Kidney (tissue), 14 donors: ENCODE measurements around the gene UBTF. TPM values are rescaled to one million over a fixed set of nuclear protein-coding genes. Genes with fewer than 3 reads are reported as not detected.

Experiments used
- DNase-seq, 5 donors: peaks; one replicate each; pipeline ENCODE4 v3.0.0-alpha.2; 2013 to 2020
- FAIRE-seq: peaks from 2 replicates; lab custom pipeline; 2012; peaks lifted over from hg19 to GRCh38; lab: Jason Lieb, UNC
- H3K27ac ChIP-seq, 2 donors: one replicate each; pipeline ENCODE4 v1.7.0; 2013; ENCODE audit warnings: low read depth in 2 of 2, low read length in 2 of 2, inconsistent platforms in 1 of 2
- H3K27me3 ChIP-seq: one replicate; pipeline ENCODE4 v1.7.1; 2013; ENCODE audit warnings: low read length, inconsistent platforms; ENCODE audit not compliant: control insufficient read depth, insufficient read depth
- H3K36me3 ChIP-seq, 3 donors: one replicate each; pipeline versions ENCODE4 v1.7.0 to v1.7.1; 2013; ENCODE audit warnings: low read length in 3 of 3, control low read depth in 1 of 3, inconsistent platforms in 1 of 3; ENCODE audit not compliant: insufficient read depth in 3 of 3, control insufficient read depth in 2 of 3
- H3K4me1 ChIP-seq, 3 donors: one replicate each; pipeline versions ENCODE4 v1.7.0 to v1.7.1; 2013; ENCODE audit warnings: low read length in 3 of 3, inconsistent platforms in 1 of 3, low read depth in 1 of 3; ENCODE audit not compliant: control insufficient read depth in 2 of 3, insufficient read depth in 2 of 3
- H3K4me3 ChIP-seq, 3 donors: one replicate each; pipeline versions ENCODE4 v1.7.0 to v1.8.1; 2013; ENCODE audit warnings: low read length in 3 of 3, control low read depth in 1 of 3, inconsistent platforms in 1 of 3
- H3K9ac ChIP-seq, 3 donors: one replicate each; pipeline versions ENCODE4 v1.7.0 to v1.7.1; 2013; ENCODE audit warnings: low read length in 3 of 3, control low read depth in 1 of 3, inconsistent platforms in 1 of 3
- H3K9me3 ChIP-seq, 3 donors: one replicate each; pipeline versions ENCODE4 v1.7.0 to v1.7.1; 2013; ENCODE audit warnings: low read length in 3 of 3, control low read depth in 1 of 3, inconsistent platforms in 1 of 3; ENCODE audit not compliant: control insufficient read depth in 2 of 3, insufficient read depth in 1 of 3
- CTCF ChIP-seq: IDR thresholded peaks from 3 replicates; pipeline ENCODE4 v1.5.1; 2012; ENCODE audit warnings: mild to moderate bottlenecking, moderate library complexity, borderline replicate concordance; ENCODE audit not compliant: insufficient read depth; ENCODE audit errors: extremely low read depth
- intact Hi-C: fragments of 100-400 bp; cut with DNase I; formaldehyde crosslinking; loops from one replicate; pipeline ENCODE4 v1.11.1; 2022
- polyA plus RNA-seq: library from polyadenylated mRNA; stranded (reverse); fragments of 350-450 nt; fragmentation: Illumina TruSeq; extraction: RNeasy Lipid Tissue Mini Kit (QIAGEN cat#74804); gene quantifications from one replicate; pipeline ENCODE4 v1.2.3, GENCODE V29; 2014; ENCODE audit warnings: low read depth, low replicate concordance; ENCODE audit not compliant: insufficient read depth
- total RNA-seq: library from RNA; stranded (reverse); fragmentation: NEBNext Ultra II Directional; extraction: Animal tissue kit (Norgen Biotek cat#: 25700); gene quantifications from one replicate; pipeline ENCODE4 v1.2.1, GENCODE V29; 2021
- donor health status: control.
- donor health status: control.
- donor health status: control.
- donor health status: control.
- donor health status: control.
- donor health status: DM: yes; HTN: yes; CAD: no.
- donor health status: Normal renal cell carcinoma (clear cell type).

Gene UBTF
- total and polyA plus RNA-seq, 2 donors from 2014 or later, result 46.1 to 98.8 TPM

GRCh38 chr17:44267818-44268490, 48.5 kb upstream of the UBTF start, which contains the start of gene SLC4A1:
Gene SLC4A1, minus strand, starts transcription at chr17:44268135. Its CDS starts 5,269 bp downstream, at chr17:44262866.
- no peak within 1 kb of the TSS for H3K9ac ChIP-seq
- intact Hi-C loops, result no loop called here
- DNase-seq (no peak), FAIRE-seq (no peak)
- no peak within 1 kb of the TSS for H3K27ac ChIP-seq
- H3K36me3 ChIP-seq, result no peaks in the 10 kb centered on the region
- no peaks in the 10 kb centered on the region for H3K27me3 ChIP-seq
- TF ChIP-seq CTCF, result no peak
- no peaks in the 10 kb centered on the region for H3K9me3 ChIP-seq
- H3K4me1 ChIP-seq, result peaks cover 0 to 3% (median 0%) of the 10 kb centered on the region in 3 donors
- H3K4me3 ChIP-seq, result no peak within 1 kb of the TSS

- H3K9me3 ChIP-seq, result no peaks in the 10 kb centered on the region
- H3K27me3 ChIP-seq, result no peaks in the 10 kb centered on the region
- no peak overlapping the region for H3K9ac ChIP-seq
- peaks cover 0 to 3% (median 0%) of the 10 kb centered on the region in 3 donors for H3K4me1 ChIP-seq
- no peak overlapping the region for H3K27ac ChIP-seq
- no peak overlapping the region for H3K4me3 ChIP-seq
- FAIRE-seq, result no peak
- no peak for TF ChIP-seq CTCF
- DNase-seq, result no peak
- intact Hi-C loops, result no loop called here
- H3K36me3 ChIP-seq, result no peaks in the 10 kb centered on the region
Measured at GRCh38 chr17:44267165-44267455, 47.6 kb upstream of the UBTF start.

- Histone ChIP-seq H3K27me3 (no peaks in the 10 kb centered on the region), H3K36me3 (no peaks in the 10 kb centered on the region), H3K9me3 (no peaks in the 10 kb centered on the region), H3K27ac (no peak overlapping the region), H3K9ac (no peak overlapping the region), H3K4me1 (peaks cover 0 to 3% (median 0%) of the 10 kb centered on the region in 3 donors), H3K4me3 (no peak overlapping the region)
- intact Hi-C loops, result no loop called here
- TF ChIP-seq CTCF, result no peak
- DNase-seq (no peak), FAIRE-seq (no peak)
Measured at GRCh38 chr17:44266402-44267164, 47.1 kb upstream of the UBTF start.
